Nucleus accumbens (tissue), 56 donors: Measurements from ENCODE around the gene SLC25A6.
"Not testable (repeated sequence)": the region's sequence is repeated elsewhere in the genome, so short reads cannot be mapped to it uniquely, and the experiment has no call there.

Experiments used
- DNase-seq, 56 donors: peaks; one replicate each; lab custom pipeline; 2025; lab: John Stamatoyannopoulos, UW

SLC25A6 gene

DNA sequence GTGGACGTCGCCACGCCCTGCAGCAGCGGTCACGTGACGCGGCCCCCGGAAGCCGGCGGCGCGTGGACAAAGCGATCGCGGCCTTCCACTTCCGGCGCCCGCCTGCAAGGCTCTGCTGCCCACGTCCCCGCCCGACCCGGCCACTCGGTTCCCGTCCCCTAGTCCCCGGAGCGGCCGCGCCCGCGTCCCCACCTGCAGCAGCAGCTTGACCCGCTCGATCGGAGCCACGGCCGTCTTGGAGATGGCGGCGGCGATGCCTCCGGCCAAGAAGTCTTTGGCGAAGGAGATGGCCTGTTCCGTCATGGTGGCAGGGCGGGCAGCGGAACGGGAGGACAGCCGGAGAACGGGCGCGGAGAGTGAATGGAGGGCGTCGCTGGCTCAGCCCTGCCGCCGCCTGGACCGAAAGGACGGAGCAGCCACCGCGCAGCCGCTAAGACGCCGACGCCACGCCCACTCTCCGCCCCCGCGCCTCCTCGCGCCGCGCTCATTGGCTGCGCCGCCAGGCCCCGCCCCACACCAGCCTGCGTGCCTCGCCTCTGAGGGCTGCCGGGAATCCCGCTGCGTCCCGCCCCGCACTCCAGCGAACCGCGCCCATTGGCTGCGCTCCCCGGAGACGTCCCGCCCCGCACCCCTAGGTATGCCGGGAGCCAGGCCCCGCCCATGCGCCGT lies at the start of gene SLC25A6:
TSS of gene SLC25A6 (minus strand) at position 407 of the 669 bp plus-strand sequence. CDS start at position 303, 104 bp downstream.
- DNase-seq = no peak

DNA sequence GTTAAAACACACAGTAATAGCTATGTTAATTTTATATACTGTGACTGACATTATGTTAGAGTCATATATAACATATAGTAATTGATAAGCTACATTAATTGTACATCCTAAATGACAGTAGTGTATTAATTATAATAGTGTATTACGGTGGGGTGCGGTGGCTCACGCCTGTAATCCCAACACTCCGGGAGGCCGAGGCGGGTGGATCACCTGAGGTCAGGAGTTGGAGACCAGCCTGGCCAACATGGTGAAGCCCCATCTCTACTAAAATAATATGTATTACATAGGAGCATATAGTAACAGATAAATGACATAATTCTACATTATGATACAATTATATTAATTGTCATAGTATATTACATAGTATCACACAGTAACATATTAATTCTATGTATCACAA lies 48.6 kb upstream of the SLC25A6 start:
- no peak for DNase-seq

DNA sequence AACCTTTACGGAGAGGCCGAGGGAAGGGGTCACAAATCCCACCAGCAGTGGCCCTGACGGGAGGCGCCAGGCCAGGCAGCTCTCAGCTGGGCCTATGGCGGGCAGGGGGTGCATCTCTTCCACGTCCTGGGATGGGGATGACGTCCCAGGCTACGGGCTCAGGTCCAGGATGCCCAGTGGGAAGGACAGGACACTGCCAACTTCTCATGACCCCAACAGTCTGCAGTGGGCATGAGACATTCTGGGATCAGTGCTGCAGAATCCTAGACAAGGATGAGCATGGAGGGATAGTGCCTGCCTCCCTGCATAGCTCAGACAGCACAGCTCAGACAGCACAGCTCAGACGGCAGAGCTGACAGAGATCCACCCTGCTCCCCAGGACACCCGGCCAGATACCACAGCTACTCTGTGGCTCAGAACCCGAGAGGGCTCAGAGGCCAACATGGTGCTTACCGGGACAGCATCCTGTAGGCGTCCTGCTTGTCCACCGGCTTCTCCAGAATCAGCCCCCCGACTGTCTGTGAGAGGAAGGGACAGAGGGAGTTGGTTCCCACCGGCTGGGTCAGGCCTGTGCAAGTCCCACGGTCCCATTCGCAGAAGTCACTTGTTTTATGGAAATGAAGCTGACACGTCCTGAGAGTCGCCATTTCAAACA lies 43.5 kb upstream of the SLC25A6 start:
- DNase-seq = no peak

DNA sequence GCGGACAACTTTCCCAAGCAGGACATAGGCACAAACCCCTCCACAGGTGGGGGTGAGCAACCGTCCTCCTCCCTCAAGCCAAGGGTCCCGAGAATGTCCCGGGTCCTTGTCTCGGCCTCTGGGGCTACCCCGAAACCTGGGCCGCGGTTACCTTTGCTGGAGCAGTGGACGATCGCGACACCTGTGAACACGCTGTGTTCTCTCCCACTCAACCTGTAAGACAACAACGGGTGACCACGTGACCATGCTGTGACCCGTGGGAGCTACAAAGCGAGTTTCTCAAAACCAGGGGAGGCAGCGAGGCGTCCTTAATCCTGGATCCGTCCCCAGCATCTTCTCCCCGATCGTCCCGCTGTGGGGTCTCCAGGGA lies 42.9 kb upstream of the SLC25A6 start:
- DNase-seq = no peak

DNA sequence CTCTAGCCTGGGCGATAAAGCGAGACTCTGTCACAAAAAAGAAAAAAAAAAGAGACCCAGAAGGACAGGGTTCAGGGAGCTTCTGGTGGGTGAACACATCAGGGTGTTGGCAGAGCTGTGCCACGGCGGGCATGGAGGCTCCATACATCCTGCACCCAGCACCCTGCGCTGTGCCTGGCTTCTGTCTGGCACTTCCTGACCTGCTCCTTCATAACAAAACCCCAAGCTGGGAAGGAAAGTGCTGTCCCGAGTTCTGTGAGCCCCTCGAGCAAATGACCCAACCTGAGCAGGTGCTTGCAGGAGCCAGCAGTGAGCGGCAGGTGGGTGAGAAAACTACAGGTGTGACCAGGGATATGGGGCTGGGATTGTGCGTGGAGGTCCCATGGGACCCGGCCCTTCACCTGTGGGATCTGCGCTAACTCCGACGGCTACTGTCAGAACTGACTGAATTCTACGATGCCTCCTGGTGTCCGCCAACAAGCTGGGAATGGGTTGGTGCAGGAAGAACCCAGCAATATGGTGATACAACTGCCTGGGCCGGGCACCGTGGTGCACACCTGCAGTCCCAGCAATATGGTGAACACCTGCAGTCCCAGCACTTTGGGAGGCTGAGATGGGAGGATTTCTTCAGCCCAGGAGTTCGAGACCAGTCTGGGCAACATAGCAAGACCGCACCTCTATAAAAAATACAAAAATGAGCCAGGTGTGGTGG lies 41.9 kb upstream of the SLC25A6 start:
- no peak for DNase-seq

DNA sequence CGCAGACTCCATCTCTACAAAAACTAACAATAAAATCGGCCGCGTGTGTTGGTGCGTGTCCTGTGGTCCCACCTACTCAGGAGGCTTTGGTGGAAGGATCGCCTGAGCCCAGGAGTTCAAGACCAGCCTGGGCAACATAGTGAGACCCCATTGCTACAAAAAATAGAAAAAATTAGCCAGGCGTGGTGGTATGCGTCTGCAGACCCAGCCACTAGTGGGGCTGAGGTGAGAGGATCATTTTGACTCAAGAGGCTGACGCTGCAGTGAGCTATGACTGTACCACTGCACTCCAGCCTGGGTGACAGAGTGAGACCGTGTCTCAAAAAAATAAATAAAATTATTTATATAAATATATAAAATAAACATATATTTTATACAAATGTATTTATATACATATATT lies 38.5 kb upstream of the SLC25A6 start:
- no peak for DNase-seq

DNA sequence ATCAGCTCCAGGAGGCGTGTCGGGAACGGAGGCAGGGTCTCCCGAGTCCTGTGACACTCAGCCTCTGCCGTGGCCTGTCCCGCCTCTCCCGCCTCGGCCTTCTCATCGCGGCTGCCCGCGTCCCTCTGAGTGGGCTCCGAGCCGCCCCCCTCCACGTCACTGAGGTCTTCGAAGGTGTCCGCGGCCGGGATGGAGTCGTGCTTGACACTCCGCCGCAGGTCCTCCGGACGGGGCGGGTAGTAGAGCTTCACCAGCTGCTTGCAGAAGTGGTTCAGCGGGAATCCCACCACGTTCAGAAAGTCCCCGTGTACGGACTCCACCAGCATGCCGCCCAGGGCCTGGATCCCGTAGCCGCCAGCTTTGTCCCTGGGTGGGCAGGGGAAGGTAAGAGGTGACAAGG lies 35.8 kb upstream of the SLC25A6 start:
- no peak for DNase-seq

DNA sequence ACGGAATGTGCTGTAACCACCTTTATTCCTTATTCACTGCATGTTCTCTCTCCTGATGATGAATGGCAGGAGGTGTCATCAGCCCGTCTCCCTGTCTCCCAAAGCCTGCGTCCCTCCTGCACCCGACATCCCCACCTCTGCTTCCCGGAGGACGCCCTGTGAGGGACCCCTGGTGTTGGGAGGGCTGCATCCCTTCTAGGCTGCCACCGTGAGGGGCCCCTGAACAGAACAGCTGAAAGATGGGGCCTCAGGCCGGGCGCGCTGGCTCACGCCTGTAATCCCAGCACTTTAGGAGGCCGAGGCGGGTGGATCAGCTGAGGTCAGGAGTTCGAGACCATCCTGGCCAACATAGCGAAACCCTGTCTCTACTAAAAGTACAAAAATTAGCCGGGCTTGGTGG lies 34.4 kb upstream of the SLC25A6 start:
- not testable (repeated sequence) for DNase-seq

DNA sequence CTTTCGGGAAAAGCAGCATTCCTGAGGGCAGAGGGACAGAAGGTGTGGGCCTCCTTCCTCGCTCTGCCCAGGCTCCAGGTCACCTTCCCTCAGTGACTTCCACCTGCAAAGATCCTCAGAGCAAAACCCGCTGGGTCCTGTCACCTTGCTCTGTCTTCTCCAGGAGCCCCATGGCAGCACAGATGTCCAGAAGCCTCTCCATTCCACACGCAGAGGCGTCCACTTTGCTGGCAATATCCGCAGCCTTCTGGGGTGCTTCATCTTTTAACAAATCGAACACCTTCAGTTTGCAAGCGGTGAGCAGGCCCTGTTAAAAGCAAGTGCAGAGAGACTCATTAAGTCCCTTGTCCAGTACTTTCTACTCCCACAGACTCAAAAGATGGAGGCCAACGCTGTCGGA lies 33.5 kb upstream of the SLC25A6 start:
- DNase-seq = no peak

DNA sequence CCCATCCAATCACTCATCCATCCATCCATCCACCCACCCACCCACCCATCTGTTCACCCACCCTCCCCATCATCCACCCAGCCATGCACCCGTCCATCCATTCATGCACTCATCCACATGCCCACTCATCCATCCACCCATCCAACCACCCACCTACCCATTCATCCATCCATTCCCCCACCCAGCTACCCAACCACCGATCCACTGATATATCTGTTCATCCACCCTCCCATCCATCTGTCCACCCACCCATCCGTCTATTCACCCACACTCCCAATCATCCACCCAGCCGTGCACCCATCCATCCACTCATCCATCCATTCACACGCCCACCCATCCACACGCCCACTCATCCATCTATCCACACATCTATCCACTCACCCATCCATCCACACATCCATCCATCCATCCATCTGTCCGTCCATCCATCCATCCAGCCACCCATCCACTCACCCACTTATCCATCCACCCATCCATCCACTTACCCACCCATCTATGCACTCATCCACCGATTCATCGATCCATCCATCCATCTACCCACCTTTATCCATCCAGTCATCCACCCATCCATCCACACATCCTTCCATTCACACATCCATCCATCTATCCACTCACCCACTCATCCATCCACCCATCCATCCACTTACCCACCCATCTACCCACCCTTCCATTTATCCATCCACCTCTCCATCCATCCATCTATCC lies 32.4 kb upstream of the SLC25A6 start:
- no peak for DNase-seq

DNA sequence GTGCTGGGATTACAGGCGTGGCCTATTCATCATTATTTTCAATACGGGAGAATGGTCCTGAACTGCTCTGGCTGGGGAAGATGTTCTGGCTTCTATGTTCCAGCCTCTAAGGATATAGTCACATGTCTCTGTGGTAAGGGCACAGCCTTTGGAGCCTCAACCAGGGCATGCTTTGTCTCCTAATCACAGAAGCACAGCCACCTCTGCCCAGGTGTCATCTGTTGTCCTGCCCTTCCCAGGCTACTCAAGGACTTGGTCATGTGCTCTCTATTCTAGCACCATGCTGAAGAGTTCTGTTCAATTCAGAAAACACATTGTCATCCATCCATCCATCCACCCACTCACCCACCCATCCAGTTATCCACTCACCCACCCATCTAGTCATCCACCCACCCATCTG lies 31.3 kb upstream of the SLC25A6 start:
- DNase-seq = no peak

DNA sequence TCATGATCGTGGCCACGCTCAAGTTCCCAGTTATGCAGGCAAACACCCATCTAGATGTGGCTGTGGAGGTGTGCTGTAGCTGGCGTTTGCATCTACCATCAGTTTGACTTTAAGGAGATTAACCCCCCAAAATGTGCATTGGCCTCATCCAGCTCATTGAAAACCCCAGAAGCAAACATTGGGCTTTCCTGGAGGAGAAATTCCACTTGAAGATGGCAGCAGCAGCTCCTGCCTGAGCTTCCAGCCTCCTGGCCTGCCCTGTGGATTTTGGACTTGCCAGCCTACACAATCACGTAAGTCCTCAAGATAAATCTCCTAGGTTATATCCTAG lies 30.2 kb upstream of the SLC25A6 start:
- no peak for DNase-seq

DNA sequence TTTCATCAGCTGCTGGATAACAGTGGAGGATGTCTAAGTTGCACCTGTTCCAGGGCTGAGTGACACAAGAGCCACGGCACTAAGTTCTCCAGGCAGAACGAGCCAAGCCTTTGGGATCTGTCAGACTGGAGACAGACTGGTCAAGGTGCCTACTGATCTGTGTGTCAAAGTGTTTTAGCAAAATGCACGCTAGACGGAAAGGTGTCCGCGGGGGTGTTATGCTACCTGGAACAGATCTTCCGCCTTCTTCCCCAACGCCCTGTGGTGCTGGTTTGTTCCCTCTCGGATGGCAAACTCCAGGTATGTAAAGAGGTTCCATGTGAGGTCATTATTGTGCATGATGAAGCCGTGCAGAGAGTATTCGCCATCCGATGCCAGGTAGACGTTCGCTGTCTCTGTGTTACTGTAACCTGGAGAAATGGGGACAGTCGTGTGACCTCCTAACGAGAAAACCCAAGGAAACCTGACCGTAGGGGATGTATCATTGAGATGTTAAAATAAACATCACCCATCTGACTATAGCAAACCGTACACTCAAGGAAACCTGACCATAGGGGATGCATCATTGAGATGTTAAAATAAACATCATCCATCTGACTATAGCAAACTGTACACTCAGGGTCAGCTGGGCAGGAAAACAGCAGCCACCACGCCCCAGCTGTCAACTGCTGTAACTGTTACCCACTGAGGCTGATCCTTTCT lies 29.7 kb upstream of the SLC25A6 start:
- DNase-seq = no peak

DNA sequence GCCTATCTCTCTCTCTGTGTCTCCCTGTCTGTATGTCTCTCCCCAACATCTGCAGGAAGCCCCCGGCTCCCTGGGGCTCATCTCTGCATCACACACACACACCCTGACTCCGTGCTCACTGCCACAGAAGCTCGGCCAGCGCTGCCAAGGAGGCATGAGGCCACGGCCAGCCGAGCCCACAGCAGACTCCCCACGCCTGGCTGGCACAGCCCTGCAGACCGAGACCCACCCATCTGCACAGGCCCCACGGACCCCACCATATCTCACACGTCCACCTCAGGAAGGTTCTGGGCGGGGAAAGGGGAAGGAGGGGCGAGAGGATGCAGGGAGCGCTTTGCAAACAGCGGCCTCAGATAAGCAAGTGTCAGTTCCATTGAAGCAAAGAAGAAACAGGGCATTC lies 28.5 kb upstream of the SLC25A6 start:
- no peak for DNase-seq

DNA sequence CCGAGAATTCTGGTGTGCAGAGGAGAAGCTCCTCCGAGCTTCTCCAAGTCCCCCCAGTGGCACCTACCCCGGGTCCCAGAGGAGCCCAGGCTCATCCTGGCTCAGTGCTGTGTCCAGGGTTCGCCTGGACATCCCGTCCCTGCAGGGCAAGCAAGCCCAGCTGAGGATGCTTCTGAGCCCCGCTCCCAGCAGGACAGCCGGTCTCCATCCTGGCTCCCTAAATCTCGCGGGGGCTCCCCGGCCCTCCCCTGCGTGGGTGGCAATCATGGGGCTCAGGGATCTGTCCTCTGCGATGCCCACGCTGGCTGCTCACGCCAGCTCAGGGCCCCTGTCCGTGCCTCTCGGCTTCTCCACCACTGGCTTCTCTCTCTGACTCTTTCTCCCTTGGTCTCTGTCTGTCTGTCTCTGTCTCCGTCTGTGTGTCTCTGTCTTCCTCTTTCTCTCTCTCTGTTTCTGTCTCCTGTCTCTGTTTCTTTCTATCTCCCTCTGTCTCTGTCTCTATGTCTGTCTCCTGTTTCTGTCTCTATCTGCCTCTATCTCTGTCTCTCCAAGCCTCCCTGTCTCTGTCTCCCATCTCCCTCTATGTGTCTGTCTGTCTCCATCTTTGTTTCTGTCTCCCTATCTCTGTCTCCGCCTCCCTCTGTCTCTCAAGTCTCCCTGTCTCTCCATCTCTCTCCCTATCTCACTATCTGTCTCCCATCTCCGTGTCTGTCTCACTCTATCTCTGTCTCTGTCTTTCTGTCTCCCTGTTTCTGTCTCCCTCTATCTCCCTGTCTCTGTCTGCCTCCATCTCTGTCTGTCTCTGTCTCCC lies 27.8 kb upstream of the SLC25A6 start:
- DNase-seq = no peak

DNA sequence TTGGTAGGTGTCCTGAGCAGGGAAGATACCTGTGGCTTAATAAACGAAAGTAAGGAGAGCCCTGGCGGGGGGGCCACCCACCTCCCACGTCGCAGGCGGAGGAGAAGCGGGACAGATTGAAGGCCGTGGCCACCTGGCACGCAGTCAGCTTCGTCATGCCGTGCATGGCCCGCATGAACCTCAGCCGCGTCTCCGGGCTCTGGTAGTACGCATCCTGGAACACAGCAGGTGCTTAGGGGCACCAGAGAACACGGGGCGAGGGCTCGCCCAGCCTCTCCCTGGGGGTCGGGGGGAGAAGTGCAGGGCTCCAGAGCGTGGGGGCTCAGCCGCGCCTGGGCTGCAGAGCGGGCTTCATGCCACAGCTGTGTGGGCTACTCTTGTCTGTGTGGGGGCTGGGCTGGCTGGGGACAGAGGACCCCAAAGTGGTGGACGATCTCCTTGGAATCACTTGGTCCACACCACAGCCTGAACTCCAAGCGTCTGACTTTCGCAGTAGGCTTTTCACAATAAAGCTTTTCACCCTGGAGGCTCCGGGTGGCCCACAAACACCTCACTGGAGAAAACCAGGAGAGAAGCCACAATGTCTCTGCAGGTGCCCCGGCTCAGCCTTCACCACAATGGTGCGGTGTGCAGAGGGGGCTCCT lies 27.1 kb upstream of the SLC25A6 start:
- no peak for DNase-seq

DNA sequence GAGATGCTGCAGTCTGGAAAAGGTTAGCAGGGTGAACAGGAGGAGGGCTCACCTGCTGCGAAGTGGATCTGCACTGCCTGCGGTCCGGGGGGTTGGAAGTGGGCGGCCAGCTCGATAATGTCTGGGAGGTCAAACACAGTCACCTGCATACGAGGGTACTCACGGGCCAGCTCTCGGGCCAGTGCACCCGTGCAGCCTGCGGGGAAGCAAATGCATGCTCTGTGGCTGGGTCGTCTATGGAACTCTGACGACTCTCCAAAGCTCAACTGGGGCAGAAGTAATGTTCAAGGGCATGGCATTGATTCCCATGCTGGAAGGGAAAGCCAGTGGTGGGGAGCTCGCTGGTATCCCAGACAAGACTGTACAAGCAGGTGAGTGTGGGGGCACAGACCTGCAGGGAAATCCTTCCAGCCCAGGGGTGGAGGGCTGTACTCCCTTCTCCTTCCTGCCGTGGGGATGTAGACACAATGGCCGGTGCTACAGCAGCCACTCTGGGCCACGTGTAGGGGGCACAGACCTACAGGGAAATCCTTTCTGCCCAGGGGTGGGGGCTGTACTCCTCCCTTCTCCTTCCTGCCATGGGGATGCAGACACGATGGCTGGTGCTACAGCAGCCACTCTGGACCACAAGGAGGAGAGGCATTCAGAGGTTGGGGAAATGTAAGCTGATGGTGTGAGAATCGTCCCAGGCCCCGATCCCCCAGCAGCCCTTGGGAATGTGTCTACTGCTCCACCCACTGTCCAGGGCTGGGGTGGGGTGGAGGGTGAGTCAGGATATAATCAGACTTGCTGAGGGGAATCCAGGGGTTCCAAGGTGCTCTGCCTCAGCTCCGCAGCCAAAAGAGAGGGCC lies 26.2 kb upstream of the SLC25A6 start:
- no peak for DNase-seq

DNA sequence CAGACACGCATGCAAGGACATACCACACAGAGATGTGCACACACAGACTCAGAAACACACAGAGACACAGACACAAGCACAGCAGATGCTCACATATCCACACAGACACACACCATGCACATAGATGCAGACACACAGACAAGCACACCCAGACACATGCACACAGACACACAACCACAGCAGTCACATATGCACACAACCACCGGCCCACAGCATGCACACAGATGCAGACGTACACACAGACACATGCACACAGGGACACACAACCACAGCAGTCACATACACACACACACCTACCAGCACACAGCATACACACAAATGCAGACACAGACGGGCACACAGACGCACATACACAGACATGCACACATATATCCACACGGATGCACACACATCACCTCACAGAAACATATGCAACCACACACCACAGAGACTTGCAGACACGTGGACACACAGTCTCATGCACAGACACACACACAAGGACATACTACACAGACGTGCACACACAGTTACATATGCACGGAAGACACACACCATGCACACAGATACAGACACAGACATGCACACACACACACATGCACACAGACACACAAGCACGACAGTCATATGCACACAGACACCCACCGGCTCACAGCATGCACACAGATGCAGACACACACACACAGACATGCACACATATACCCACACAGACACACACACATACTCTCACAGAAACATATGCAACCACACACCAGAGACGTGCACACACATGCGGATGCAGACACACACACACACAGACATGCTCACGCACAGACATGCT lies 25.2 kb upstream of the SLC25A6 start:
- no peak for DNase-seq
